Epithelial cell of esophagus (primary cell): ENCODE measurements around the gene FGGY.
"Not testable (repeated sequence)": the region's sequence is repeated elsewhere in the genome, so short reads cannot be mapped to it uniquely, and the experiment has no call there.

ENCODE experiments used
- DNase-seq: peaks from one replicate; pipeline ENCODE4 v3.0.0; 2010; ENCODE audit warnings: low read depth
- H3K4me3 ChIP-seq: 2 replicates; pipeline ENCODE4 v1.5.1; 2011; ENCODE audit warnings: mild to moderate bottlenecking, low read length, control low read depth
- CTCF ChIP-seq: IDR thresholded peaks from 2 replicates; pipeline ENCODE4 v1.5.1; 2011; ENCODE audit warnings: low read depth, mild to moderate bottlenecking, low read length, control low read depth, inconsistent platforms; ENCODE audit not compliant: insufficient read depth; ENCODE audit errors: missing control alignments

The FGGY gene

GRCh38 chr1:59295618-59296017 lies 1.3 kb upstream of the FGGY start:
- no peak for TF ChIP-seq CTCF
- no peak for DNase-seq
- H3K4me3 ChIP-seq: peak overlapping the region; percentile 61

DNA sequence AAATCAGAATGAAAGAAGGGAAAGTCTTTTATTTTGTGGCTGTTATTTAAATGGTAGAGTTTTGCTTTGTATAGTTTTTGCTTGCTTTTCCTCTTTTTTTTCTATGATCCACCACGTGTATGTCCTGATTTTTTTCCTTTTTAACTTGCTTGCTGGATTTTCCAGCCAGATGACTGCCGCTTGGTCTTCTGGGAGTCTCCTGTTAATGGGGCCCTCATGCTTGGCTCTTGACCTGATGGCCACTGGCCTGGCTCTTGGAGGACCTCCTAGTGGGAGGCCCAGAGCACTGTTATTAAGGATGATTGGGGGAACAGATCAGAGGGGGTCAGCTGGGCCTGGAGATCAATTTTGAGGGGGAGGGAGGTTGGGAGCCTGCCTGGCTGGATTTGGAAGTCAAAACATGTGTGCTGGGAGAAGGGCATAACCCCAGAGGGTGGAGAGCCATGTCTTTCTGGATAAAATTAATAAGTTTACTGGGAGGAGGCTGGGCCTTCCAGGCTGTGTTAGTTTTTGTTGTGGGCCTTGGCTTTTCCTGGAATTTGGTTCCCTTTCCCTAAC lies 1.2 kb downstream of the FGGY start:
- TF ChIP-seq CTCF: no peak
- DNase-seq: no peak
- no peak overlapping the region for H3K4me3 ChIP-seq

GRCh38 chr1:59298710-59299346 lies 1.9 kb downstream of the FGGY start:
- no peak for TF ChIP-seq CTCF
- DNase-seq: peak; percentile 11
- H3K4me3 ChIP-seq: no peak overlapping the region

DNA sequence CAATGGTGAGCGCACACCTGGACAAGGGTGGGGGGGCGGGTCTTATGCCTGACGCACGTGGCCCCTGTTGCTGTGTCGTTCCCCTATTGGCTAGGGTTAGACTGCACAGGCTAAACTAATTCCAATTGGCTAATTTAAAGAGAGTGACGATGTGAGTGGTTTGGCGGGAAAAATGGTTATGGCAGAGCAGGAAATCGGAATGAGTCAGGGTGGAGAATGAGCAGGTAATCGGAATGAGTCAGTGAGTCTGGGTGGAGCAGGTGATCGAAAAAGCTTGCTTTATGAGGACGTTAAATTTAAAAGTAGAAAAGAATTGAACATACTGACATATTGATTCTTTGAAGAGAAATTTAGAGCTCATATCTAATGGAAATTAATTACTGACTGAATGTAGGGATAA lies 2.8 kb downstream of the FGGY start:
- H3K4me3 ChIP-seq, DNase-seq: not testable (repeated sequence)

GRCh38 chr1:59302297-59302696 lies 5.4 kb downstream of the FGGY start:
- no peak for TF ChIP-seq CTCF
- no peak for DNase-seq
- H3K4me3 ChIP-seq: no peak overlapping the region

- DNase-seq: no peak
- no peak overlapping the region for H3K4me3 ChIP-seq
- no peak for TF ChIP-seq CTCF
Measured at GRCh38 chr1:59302871-59303270, 6.0 kb downstream of the FGGY start.

- TF ChIP-seq CTCF: no peak
- DNase-seq: no peak
- H3K4me3 ChIP-seq: no peak overlapping the region
Measured at GRCh38 chr1:59305188-59305587, 8.3 kb downstream of the FGGY start.
